ENCODE data around the gene HINT1. TPM values are rescaled to one million over a fixed set of nuclear protein-coding genes. Genes with fewer than 3 reads are reported as not detected.
A peak's percentile ranks its signal among the peaks of the same experiment; 100 is the strongest.
"Not testable (repeated sequence)": the region's sequence is repeated elsewhere in the genome, so short reads cannot be mapped to it uniquely, and the experiment has no call there.

The HINT1 gene
- 194 TPM for total RNA-seq
- long read RNA-seq, transcript HINT1-201 (3 exons, 1,081 nt): major isoform, 161 of 175 reads
- long read RNA-seq, partial matches to known transcripts: 1 of 175 reads
- long read RNA-seq, other reads (novel, unspliced or antisense): 3 of 175 reads

GRCh38 chr5:131165119-131165727, at the start of gene HINT1:
TSS of gene HINT1 (minus strand) at chr5:131165256. CDS start at chr5:131165205, 51 bp downstream.
- intact Hi-C loops (cut with DNase I): no loop called here

GRCh38 chr5:131214609-131215227, 49.7 kb upstream of the HINT1 start:
- intact Hi-C loops (cut with DNase I): no loop called here
- ATAC-seq (ENCODE audit: poor library complexity) (no peak), DNase-seq (no peak)

More at GRCh38 chr5:131165119-131165727, at the start of gene HINT1:
- ATAC-seq (ENCODE audit: poor library complexity) (peak; percentile 98), DNase-seq (peak; percentile 96)

- intact Hi-C loops (cut with DNase I): no loop called here
- ATAC-seq (ENCODE audit: poor library complexity): no peak
These were observed 47.5 kb upstream of the HINT1 start for GRCh38 chr5:131212471-131213021.

GRCh38 chr5:131211669-131212068, 46.6 kb upstream of the HINT1 start:
- DNase-seq (no peak), ATAC-seq (ENCODE audit: poor library complexity) (no peak)
- intact Hi-C loops (cut with DNase I): no loop called here

More at GRCh38 chr5:131212471-131213021, 47.5 kb upstream of the HINT1 start:
- no peak for DNase-seq

GRCh38 chr5:131210151-131210510, 45.1 kb upstream of the HINT1 start:
- ATAC-seq (ENCODE audit: poor library complexity) (no peak), DNase-seq (no peak)
- intact Hi-C loops (cut with DNase I): no loop called here

- DNase-seq (no peak), ATAC-seq (ENCODE audit: poor library complexity) (peak; percentile 51)
- intact Hi-C loops (cut with DNase I): no loop called here
These were observed 44.6 kb upstream of the HINT1 start for GRCh38 chr5:131209506-131210150.

GRCh38 chr5:131209175-131209505, 44.1 kb upstream of the HINT1 start:
- intact Hi-C loops (cut with DNase I): no loop called here
- ATAC-seq (ENCODE audit: poor library complexity) (no peak), DNase-seq (no peak)

- DNase-seq (no peak), ATAC-seq (ENCODE audit: poor library complexity) (no peak)
- intact Hi-C loops (cut with DNase I): no loop called here
These were observed 41.7 kb upstream of the HINT1 start for GRCh38 chr5:131206772-131207171.

GRCh38 chr5:131206061-131206460, 41.0 kb upstream of the HINT1 start:
- intact Hi-C loops (cut with DNase I): no loop called here
- ATAC-seq (ENCODE audit: poor library complexity): no peak
- no peak for DNase-seq

- intact Hi-C loops (cut with DNase I): no loop called here
- DNase-seq (no peak), ATAC-seq (ENCODE audit: poor library complexity) (no peak)
These were observed 39.9 kb upstream of the HINT1 start for GRCh38 chr5:131204964-131205363.

GRCh38 chr5:131200560-131200959, 35.5 kb upstream of the HINT1 start:
- intact Hi-C loops (cut with DNase I): no loop called here
- DNase-seq (no peak), ATAC-seq (ENCODE audit: poor library complexity) (no peak)

- DNase-seq (no peak), ATAC-seq (ENCODE audit: poor library complexity) (no peak)
- intact Hi-C loops (cut with DNase I): no loop called here
These were observed 33.6 kb upstream of the HINT1 start for GRCh38 chr5:131198625-131199024.

- ATAC-seq (ENCODE audit: poor library complexity) (no peak), DNase-seq (no peak)
- intact Hi-C loops (cut with DNase I): no loop called here
These were observed 31.3 kb upstream of the HINT1 start for GRCh38 chr5:131196331-131196730.

- ATAC-seq (ENCODE audit: poor library complexity) (no peak), DNase-seq (no peak)
- intact Hi-C loops (cut with DNase I): no loop called here
These were observed 30.6 kb upstream of the HINT1 start for GRCh38 chr5:131195696-131196095.

- intact Hi-C loops (cut with DNase I): no loop called here
- ATAC-seq (ENCODE audit: poor library complexity) (no peak), DNase-seq (no peak)
These were observed 29.7 kb upstream of the HINT1 start for GRCh38 chr5:131194725-131195124.

GRCh38 chr5:131193897-131194296, 28.8 kb upstream of the HINT1 start:
- ATAC-seq (ENCODE audit: poor library complexity); intact Hi-C loops (cut with DNase I); DNase-seq: not testable (repeated sequence)

GRCh38 chr5:131193106-131193505, 28.1 kb upstream of the HINT1 start:
- ATAC-seq (ENCODE audit: poor library complexity) (no peak), DNase-seq (no peak)
- intact Hi-C loops (cut with DNase I): no loop called here

- intact Hi-C loops (cut with DNase I): no loop called here
- no peak for DNase-seq
These were observed 21.7 kb upstream of the HINT1 start for GRCh38 chr5:131186561-131187256.

GRCh38 chr5:131185523-131186104, 20.6 kb upstream of the HINT1 start:
- intact Hi-C loops (cut with DNase I): no loop called here
- ATAC-seq (ENCODE audit: poor library complexity) (no peak), DNase-seq (no peak)

More at GRCh38 chr5:131186561-131187256, 21.7 kb upstream of the HINT1 start:
- no peak for ATAC-seq (ENCODE audit: poor library complexity)

Measured in Right ventricle myocardium superior (tissue), 1 donor.